IPS DF 4.7 (cell line): Measurements from ENCODE around the gene FNDC4.
"Not testable (repeated sequence)": the region's sequence is repeated elsewhere in the genome, so short reads cannot be mapped to it uniquely, and the experiment has no call there.

ENCODE experiments used
- DNase-seq: peaks from one replicate; pipeline ENCODE4 v3.0.0-alpha.2; 2013; ENCODE audit warnings: low spot score; ENCODE audit errors: extremely low read depth

Gene FNDC4, protein sequence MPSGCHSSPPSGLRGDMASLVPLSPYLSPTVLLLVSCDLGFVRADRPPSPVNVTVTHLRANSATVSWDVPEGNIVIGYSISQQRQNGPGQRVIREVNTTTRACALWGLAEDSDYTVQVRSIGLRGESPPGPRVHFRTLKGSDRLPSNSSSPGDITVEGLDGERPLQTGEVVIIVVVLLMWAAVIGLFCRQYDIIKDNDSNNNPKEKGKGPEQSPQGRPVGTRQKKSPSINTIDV

GRCh38 chr2:27494944-27495554, at the start of gene FNDC4:
Gene FNDC4, minus strand, starts transcription at chr2:27495200. Its CDS starts 521 bp downstream, at chr2:27494679.
- no peak for DNase-seq

- no peak for DNase-seq
Measured at GRCh38 chr2:27544143-27544821, 49.3 kb upstream of the FNDC4 start.

DNA sequence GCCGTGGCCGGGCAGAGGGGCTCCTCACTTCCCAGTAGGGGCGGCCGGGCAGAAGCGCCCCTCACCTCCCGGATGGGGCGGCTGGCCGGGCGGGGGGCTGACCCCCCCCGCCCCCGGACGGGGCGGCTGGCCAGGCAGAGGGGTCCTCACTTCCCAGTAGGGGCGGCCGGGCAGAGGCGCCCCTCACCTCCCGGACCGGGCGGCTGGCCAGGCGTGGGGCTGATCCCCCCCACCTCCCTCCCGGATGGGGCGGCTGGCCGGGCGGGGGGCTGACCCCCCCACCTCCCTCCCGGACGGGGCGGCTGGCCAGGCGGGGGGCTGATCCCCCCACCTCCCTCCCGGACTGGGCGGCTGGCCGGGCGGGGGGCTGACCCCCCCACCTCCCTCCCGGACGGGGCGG, 44.6 kb upstream of the FNDC4 start:
- not testable (repeated sequence) for DNase-seq

GRCh38 chr2:27538839-27539450, 43.9 kb upstream of the FNDC4 start:
- DNase-seq = not testable (repeated sequence)

DNA sequence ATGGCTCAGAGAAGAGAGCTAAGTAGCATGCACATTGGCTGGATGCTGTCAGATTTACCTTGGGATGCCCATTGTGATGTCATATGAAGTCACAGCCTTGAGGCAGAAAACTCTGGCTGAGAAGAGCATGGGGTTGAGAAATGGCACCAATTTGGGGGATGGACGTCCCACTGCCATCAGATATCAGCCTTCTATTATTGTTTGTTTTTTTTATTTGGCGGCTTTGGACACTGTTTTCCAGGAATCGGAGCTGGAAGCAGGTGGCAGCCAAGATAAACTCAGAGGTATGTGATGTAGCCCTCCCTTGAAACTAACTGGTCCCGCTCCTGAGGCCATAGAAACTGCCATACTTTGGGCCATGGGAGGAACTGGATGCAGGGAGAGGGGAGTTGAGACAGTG, 42.3 kb upstream of the FNDC4 start:
- no peak for DNase-seq

- DNase-seq = no peak
Measured at GRCh38 chr2:27531983-27532382, 37.0 kb upstream of the FNDC4 start.

DNA sequence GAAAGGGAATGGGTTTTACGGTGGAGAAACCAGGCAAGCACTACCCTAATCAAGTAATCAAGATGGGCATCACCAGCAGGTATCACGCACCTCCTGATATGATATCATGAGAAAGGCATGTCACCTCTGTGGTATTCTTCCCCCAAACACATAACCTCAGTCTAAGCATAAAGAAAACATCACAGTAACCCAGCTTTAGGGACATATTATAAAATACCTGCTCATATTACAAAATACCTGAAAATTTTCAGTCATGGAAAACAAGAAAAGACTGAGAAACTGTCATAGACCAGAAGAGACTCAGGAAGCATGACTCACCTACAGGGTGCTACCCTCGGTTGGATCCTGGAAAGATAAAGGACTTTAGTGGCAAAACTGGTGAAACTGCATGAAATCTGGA, 32.2 kb upstream of the FNDC4 start:
- no peak for DNase-seq

DNA sequence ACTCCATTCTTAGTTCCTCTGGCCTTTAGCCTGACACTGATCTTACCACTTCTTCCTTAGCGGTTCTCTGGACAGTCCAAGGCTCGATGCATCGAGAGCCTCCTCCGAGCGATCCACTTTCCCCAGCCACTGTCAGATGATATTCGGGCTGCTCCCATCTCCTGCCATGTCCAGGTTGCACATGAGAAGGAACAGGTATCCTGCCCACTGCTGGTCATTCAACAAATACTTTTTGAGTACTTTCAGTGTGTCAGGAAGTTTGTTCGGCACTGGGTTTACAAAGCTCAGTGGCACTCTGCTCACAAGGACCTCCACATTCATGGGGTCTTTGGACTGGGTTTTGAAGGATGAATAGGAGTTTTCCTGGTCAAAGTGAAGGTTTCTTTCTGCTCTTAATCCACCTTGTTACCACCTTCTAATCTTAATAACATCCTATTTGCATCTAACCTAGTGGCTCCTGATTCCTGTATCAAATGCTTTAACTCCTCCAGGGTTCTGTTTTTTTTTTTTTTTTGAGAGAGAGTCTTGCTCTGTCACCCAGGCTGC, 27.5 kb upstream of the FNDC4 start:
- no peak for DNase-seq

DNA sequence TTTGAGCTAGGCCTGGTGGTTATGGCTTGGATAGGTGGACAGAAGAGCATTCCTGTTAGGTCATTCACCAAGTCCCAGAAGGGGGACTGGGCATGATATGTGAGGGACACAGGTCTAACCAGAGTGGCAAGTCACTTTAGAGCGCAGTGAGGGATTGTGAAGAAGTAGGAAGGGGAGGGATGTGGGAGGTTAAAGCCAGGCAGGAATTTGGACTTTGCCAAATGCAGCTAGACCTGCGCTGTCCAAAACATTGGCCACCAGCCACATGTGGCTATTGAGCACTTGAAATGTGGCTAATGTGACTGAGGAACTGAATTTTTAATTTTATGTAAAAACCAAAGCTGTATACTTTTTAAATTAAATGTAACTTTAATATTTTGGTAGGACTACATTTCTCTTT, 25.3 kb upstream of the FNDC4 start:
- DNase-seq = no peak

GRCh38 chr2:27518782-27519113, 23.7 kb upstream of the FNDC4 start:
- DNase-seq = no peak

- no peak for DNase-seq
Measured at GRCh38 chr2:27518113-27518781, 23.2 kb upstream of the FNDC4 start.

GRCh38 chr2:27509326-27509725, 14.3 kb upstream of the FNDC4 start:
- DNase-seq = no peak

DNA sequence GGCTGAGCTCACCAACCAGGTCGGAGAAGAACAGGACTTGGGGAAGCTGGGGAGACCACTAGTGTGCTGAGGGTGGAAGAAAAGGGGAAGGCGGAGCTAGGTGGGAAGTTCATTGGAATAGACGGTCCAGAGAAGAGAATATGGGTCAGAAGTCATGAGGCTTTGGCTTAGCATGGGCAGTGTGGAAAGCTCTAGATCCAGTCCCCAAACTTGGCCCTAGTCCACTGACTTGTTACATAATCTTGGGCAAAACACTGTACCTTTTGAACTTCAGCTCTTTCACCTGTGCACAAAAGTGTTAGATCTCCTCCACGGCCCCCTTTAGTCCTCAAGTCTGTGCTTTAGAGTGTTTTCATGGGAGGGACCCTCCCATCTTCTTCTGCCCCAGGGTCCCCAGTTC, 12.3 kb upstream of the FNDC4 start:
- no peak for DNase-seq

- DNase-seq = no peak
Measured at GRCh38 chr2:27506587-27506986, 11.6 kb upstream of the FNDC4 start.

DNA sequence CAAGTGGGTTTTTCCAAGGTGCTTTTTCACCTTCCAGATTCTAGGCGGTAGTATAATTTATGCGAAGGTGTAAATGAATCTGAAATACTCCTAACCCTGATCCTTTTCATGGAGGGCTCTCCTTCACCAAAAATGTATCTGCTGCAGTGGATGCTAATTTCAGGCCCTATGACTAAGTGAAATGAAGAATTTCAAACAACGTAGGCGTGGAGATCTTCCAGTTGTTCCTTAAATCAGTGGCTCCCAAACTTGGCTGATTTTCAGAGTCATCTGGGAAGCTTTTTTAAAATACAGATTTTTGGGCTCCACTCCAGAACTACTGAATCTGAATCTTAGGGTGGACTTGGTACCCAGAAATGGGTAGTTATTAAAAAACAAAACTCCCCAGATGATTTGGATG, 7.1 kb upstream of the FNDC4 start:
- no peak for DNase-seq

GRCh38 chr2:27501042-27501441, 6.0 kb upstream of the FNDC4 start:
- no peak for DNase-seq

DNA sequence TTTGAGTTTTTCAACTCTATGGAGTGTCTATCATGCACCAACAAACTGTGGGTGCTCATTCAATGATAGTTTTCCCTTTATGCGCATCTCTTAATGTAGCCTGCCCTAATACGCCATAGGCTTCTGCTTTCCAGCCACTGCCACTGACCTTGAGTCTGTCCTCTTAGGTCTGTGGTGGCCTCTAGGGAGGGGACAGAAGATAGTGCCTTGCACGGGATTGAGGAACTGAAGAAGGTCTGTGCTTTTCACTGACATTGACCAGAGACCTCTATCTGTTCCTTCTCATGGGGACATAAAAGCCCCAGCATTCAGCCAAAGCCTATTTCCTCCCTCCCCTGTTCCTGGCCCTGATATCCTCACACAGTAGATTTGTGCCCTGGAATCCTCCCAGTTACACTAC, 4.0 kb upstream of the FNDC4 start:
- no peak for DNase-seq

DNA sequence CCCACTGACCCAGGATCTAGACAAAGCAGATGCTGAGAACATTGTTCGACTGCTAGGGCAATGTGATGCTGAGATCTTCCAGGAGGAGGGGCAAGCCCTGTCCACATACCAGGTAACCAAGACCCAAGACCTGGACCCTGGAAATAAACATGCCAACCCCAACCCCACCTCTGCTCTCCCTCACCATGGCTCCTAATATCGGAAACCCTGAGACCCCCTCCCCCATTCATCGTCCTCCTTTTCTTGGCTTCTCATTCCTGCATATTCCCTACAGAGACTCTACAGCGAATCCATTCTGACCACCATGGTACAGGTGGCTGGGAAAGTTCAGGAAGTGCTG, 2.3 kb upstream of the FNDC4 start:
- no peak for DNase-seq

- DNase-seq = no peak
Measured at GRCh38 chr2:27496357-27497287, 1.6 kb upstream of the FNDC4 start, which contains the start of gene GCKR. Gene GCKR, plus strand, starts transcription at chr2:27496839. Its CDS starts 66 bp downstream, at chr2:27496905.

DNA sequence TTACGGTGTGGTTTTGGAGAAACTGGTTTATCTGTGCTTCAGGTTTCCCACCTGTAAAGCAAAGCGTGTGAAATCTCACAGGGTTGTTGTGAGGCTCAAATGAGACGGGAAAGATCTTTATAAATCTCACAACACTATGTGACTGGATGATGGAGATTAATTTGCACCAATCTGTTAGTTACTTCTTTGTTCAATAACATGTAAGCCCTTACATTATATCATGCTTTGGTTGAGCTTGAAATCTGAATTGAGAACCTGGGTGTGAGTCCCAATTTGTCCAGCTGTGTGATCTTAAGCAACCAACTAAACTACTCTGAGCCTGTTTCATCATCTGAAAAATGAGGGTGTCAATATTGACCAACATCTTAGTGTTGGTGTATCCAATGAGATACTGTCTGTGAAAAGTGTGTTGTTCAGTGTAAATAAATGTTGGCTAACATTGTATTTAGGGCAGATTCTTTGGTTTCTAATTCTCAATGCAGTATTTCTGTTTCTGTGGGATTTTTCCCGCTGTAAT, 898 bp upstream of the FNDC4 start:
- DNase-seq = no peak
